GM23248 (cell line): ENCODE results near the gene SFMBT1.

Experiments
- EZH2 ChIP-seq: fragments of 200-600 bp; sonication (generic); IDR thresholded peaks from 2 replicates; pipeline ENCODE4 v1.6.1; 2018; ENCODE audit warnings: antibody characterized with exemption, mild to moderate bottlenecking; ENCODE audit not compliant: insufficient read depth, poor library complexity, severe bottlenecking
- EZH2phosphoT487 ChIP-seq: fragments of 200-600 bp; sonication (generic); IDR thresholded peaks from 2 replicates; pipeline ENCODE4 v1.6.1; 2018; ENCODE audit warnings: antibody characterized with exemption, moderate library complexity, mild to moderate bottlenecking, low read depth; ENCODE audit not compliant: insufficient read depth

GRCh38 chr3:52923963-52924362 lies 121.9 kb downstream of the SFMBT1 start:
- no peak for TF ChIP-seq EZH2phosphoT487
- no peak for TF ChIP-seq EZH2
